GM10847 (cell line): ENCODE results near the gene MEX3D.

Experiments used
- POLR2A ChIP-seq: IDR thresholded peaks from 2 replicates; pipeline ENCODE4 v1.6.1; 2011; ENCODE audit not compliant: insufficient read length; ENCODE audit errors: extremely low read depth

The MEX3D gene

DNA sequence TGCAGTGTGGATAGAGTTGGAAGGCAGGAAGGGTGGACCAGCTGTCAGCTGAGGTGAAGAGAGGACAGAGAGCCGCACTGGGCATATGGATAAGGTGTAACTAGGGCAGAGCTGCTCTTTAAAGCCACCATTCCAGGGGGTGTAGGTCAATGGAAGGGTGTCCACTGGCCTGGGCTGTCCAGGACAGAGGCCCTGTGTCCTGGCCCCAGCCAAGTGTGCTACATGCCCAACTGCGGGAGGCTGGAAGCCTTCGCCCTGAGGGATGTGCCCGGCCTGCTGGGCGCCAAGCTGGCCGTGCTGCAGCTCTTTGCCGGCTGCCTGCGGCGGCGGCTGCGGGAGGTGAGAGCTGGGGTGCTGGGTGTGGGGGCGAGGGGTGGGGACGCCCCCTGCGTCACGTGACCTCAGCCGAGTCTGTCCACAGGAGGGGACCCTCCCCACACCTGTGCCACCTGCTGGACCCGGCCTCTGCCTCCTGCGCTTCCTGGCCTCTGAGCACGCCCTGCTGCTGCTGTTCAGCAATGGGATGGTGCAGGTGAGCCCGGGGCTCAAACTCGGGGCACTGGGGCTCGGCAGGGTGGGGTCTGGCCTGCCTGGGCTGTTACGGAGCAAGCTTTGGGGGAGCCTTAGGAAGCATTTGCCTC is 34.5 kb downstream of the MEX3D start:
- TF ChIP-seq POLR2A, result no peak

- TF ChIP-seq POLR2A, result no peak
These were observed 36.1 kb downstream of the MEX3D start for GRCh38 chr19:1532003-1532402.

DNA sequence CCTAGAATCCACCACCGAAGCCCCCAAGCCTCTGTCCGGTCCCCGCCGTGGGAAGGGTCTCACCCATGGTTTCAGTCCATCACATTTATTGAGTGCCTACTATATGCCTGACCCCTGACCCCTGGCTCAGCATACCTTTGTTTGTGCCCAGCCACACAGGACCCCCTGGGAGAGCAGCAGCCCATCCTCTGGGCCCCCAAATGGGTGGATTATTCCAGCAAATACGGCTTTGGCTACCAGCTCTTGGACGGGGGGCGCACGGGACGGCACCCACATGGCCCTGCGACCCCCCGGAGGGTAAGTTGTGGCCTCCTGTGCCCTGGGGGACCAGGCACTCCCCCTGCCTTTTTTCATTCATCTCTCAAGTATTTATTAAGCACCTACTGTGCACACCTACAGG is 36.5 kb downstream of the MEX3D start:
- no peak for TF ChIP-seq POLR2A

GRCh38 chr19:1529430-1529816 is 38.7 kb downstream of the MEX3D start:
- TF ChIP-seq POLR2A, result no peak

DNA sequence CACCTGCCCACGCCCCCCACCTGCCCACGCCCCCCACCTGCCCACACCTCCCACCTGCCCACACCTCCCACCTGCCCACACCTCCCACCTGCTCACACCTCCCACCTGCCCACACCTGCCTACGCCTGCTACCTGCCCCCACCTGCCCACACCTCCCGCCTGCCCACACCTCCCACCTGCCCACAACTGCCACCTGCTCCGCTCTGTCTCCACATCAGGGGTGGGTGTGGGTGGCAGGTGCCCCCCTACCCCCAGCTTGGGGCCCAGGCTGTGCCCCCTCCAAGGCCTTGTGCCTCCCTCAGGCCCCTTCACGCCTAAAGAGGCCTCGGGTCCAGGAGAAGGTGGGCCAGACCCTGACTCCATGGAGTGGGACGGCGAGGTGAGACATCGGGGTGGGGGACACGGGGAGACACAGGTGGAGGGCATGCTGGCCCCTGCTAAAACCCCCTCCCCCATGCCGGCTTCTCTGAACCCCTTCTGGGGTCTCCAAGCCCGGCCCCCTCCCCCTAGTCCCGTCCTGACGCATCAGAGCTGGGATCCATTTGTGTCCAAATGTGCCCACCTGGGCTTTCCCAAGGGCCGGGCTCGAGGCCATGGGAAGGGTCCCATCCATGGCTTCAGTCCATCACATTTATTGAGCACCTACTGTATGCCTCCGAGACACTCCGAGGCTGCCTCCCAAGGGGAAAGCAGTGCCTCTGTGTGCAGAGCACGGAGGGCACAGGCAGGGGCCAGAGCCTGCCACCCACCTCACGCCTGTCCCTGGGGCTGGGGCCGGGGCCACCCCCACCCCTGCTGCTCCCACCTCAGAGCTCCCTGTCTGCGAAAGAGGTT is 39.3 kb downstream of the MEX3D start:
- no peak for TF ChIP-seq POLR2A

DNA sequence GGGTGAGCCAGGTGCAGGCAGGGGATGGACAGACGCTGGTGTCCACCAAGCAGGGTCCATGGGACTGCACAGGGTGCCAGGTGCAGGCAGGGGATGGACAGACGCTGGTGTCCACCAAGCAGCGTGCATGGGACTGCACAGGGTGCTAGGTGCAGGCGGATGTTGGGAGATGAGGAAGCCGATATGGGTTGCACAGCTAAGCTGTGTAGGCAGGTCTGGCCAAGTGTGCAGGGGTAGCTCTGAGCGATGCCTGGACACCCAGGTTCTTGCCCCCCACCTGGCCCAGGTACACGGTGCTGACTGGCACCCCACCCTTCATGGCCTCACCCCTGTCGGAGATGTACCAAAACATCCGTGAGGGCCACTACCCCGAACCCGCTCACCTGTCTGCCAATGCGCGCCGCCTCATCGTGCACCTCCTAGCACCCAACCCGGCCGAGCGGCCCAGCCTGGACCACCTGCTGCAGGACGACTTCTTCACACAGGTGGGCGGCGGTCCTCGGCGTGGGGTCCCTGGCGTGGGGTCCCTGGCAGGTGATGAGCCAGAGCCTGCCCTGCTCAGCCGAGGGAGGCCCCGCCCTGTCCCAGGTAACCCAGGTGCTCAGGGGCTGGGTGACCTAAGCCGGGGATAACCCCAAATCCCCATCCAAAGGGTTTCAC is 40.3 kb downstream of the MEX3D start:
- TF ChIP-seq POLR2A, result no peak

DNA sequence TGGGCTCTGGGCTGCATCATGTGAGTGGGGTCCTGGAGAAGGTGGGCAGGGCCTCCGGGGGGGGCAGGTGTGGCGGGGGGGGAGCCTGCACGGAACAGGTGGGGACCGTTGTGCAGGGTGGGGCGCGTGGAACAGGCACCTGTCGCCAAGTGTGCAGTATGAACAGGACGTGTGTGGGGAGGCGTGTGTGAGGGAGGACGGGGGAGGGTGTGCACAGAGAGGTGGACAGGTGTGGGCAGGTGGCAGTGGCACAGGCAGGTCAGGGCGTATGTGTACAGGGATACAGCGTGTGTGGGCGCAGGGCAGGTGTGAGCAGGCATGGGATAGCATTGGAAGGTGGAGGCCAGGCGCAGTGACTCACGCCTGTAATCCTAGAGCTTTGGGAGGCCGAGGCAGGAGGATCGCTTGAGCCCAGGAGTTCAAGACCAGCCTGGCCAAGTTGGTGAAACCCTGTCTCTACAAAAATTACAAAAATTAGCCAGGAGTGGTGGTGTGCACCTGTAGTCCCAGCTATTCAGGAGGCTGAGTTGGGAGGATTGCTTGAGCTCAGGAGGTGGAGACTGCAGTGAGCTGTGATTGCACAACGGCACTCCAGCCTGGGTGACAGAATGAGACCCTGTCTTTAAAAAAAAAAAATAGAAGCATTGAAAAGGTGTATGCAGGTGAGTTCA is 41.0 kb downstream of the MEX3D start:
- TF ChIP-seq POLR2A, result no peak

GRCh38 chr19:1526066-1526778 is 41.9 kb downstream of the MEX3D start:
- TF ChIP-seq POLR2A, result no peak

GRCh38 chr19:1525343-1525742 is 42.8 kb downstream of the MEX3D start:
- no peak for TF ChIP-seq POLR2A

DNA sequence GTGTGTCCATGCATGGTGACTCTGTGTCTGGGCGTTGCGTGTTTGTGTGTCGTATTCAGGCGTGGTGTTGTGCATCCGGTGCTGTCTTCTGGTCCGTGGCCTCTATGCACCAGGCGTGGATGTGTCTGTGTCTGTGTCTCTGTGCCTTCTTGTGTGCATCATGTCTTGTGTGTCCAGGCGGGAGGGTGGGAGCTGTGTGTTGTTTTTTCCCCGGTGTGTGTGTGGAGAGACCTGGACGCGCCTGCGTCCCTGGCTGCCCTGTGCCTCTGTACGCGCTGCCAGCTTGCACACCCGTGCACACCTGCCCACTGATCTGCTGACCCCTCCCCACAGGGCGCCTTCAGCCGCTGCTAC is 43.2 kb downstream of the MEX3D start:
- no peak for TF ChIP-seq POLR2A

DNA sequence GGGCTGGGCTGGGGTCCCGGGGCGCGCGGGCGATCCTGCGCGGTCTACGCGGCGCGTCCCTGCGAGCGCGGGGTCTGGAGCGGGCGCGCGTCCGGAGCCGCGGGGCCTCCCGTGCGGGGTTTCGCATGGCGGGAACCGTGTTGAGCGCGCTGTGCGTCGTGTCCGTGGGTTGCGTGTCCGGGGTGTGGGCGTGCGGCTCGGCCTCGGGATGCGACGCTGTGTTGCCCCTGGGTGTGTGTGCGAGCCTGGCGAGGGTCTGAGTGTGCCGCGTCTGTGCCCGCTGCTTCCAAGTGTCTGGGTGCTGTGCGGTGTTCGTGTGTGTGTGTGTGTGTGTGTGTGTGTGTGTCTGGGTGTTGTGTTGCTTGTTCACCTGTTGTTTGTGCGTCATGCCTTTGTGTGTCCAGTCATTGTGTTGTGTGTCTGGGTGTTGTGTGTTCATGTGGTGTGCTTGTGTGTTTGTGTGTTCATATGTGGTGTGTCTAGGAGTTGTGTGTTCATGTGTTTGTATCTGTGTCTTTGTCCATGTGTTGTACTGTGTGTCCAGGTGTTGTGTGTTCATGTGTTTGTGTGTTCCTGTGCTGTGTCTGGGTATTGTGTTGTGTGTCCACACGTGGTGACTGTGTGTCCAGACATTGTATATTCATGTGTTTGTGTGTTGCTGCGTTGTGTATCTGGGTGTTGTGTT is 43.7 kb downstream of the MEX3D start:
- TF ChIP-seq POLR2A, result no peak

DNA sequence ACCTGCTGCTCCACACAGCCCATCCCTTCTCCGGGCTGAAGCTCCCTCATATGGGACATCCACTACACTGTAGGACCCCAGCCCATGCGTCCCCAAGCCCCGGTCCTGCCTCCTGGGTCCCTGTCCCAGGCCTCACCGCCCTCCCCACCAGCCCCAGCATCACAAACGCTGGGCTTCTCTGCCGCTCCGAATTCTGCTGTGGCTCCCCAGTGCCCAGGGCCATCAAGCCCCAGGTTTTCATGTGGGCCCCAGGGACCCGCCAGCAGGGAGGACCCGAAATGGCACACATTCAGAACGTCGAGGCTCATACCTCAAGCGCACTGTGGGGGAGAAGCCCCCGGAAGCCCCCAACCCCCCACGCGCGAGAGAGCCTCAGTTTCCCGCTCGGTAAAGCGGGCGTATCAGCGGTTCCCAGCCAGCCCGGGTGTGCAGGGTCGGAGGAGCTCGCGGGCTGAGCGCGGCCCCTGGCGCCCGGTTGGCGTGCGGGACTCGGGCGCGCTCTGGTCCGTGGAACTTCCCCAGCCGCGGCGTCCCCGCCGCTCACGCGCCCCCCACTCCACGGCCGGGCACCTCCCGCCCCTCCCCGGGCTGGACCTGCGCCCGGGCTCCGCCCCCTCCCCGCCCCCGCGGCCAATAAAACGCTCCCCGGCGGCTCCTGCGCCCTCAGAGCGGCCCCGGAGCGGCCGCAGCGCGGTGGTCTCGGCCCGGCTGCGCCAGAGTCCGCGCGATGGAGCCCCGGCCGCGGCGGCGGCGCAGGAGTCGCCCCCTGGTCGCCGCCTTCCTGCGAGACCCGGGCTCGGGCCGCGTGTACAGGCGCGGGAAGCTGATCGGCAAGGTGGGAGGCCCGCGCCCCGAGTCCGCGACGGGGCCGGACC is 44.5 kb downstream of the MEX3D start, which contains the start of gene PLK5:
PLK5 (plus strand) TSS at position 666 of the 875 bp plus-strand sequence. CDS start 2,920 bp downstream, outside the sequence.
- no peak for TF ChIP-seq POLR2A

GRCh38 chr19:1522838-1523237 is 45.3 kb downstream of the MEX3D start:
- TF ChIP-seq POLR2A, result no peak
